ENCODE data around the gene FANCI.

FANCI gene

DNA sequence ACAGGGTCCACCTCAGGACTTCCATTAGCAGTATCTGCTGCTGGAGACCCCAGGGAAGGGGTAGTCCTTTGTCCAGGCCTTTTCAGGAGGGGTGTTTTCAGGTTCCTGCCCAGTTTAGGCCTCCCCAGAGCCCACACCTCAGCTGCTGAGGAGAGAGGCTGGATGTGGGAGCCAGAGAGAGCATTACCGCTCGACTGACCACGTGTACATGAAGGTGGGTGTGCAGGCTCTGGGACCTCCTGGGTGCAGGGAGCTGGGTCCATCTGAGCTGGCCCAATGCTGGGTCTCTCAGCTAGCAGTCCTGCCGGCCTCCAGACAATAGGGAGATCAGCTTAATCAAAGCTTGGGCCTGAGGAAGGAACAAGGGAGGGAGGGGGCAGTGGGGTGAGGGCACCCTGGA lies 120.0 kb downstream of the FANCI start:
- DNase-seq: no peak

DNA sequence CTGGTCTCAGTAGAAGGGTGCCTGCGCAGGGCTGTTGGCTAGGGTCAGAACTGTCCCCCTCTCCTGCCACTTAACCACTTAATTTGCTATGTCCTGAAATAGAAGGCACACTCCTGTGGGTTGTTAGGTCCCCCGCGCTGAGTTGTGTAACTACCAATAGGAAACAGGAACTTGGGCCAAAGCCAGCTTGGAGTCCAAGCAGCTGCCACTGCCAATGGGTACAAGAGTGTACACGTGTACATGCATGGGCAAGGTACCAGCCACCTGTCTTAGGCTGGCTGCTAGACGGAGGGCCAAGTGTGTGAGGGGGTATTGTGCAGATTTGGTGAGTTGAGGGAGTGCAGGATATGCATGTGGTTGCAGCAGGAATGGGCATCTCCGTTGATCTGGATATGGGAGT lies 120.6 kb downstream of the FANCI start:
- DNase-seq: no peak

GRCh38 chr15:89364741-89365450 lies 121.1 kb downstream of the FANCI start:
- no peak for DNase-seq

DNA sequence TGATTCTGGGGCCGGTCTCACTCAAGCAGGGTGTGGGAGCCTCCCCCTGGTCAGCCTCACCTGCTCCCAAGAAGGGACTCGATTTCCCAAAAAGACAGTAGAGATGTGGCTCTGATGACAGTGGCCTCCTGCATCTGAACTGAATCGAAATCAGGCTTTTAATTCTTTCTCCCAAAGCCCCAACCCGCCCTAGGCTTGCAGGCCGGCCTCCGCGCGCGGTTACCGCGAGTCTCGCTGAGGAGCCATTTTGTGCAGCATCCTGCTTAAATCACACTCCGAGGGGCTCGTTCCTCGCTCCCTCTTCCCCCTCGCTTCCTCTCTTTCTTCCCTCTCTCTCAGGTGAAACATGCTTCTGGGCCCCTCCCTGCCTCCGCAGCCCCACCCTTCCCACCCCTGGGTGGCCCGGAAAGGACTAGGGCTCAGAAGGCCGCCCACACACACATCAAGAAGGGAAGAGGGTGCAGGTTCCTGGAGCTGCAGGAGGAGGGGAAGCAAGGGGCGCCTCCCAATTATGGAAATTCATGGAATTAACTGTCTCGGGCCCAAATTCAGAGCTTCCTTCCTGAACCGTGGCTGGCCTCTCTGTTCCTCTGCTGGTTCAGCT lies 121.8 kb downstream of the FANCI start:
- DNase-seq: no peak
